AG20443 (cell line): Measurements from ENCODE around the gene FGD1.
"Not testable (repeated sequence)": the region's sequence is repeated elsewhere in the genome, so short reads cannot be mapped to it uniquely, and the experiment has no call there.

Experiments
- DNase-seq: peaks from one replicate; pipeline ENCODE4 v3.0.0; 2012; ENCODE audit warnings: low spot score, mixed read lengths

Gene FGD1

GRCh38 chrX:54495814-54496516 lies at the start of gene FGD1:
FGD1 (minus strand) TSS chrX:54496234; CDS start chrX:54495432, 802 bp downstream.
- peak; percentile 91 for DNase-seq

GRCh38 chrX:54542239-54542638 lies 46.2 kb upstream of the FGD1 start:
- not testable (repeated sequence) for DNase-seq

DNA sequence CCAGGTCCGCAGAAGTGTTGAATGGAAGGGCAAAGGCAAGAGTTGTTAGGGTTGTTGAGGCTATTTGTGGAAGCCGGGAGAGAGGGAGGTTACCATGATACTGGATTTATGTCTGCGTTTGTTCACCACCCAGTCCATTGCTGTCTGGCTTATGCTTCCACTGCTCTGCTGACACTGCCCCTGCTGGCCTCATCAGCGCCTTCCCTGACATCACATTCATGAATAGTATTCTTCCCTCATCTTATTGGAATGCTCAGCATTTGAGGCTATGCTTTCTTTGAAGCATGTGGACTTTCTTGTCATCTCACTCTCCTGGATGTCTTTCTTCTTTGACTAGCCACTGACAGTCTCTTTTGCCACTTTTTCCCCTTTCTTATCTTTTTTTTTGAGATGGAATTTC lies 44.3 kb upstream of the FGD1 start:
- peak; percentile 53 for DNase-seq

- DNase-seq: no peak
Measured at GRCh38 chrX:54534271-54534670, 38.2 kb upstream of the FGD1 start.

DNA sequence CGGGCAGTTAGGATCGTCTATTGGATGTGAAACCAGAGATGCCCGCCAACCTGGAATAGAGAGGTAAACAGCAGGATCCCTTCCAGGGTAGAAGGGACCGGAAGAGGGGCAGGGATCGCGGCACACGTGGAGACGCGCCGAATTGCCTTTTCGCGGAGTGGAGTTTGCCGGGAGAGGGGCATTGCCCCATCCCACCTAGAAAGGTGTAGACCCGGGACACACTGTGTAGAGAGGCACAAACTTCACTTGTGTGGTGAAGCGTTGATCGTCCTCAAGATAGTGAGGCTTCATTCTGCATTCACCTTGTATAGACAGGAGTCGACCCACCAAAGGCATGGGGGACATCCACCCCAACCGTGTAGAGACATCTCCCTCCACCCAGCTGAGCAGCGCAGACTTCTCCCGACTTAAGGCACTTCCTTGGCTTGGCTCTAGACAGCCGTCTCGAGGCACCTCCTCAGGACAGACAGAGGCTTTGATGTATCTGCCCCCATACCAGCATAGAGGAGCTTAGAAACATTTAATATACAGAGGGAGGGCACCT lies 34.4 kb upstream of the FGD1 start:
- no peak for DNase-seq

- DNase-seq: peak; percentile 95
Measured at GRCh38 chrX:54529552-54530356, 33.7 kb upstream of the FGD1 start, which contains the start of gene GNL3L. GNL3L (plus strand) TSS chrX:54530219; CDS start chrX:54532567, 2,348 bp downstream.

- DNase-seq: no peak
Measured at GRCh38 chrX:54529151-54529550, 33.1 kb upstream of the FGD1 start.

GRCh38 chrX:54509400-54509799 lies 13.4 kb upstream of the FGD1 start:
- DNase-seq: no peak

GRCh38 chrX:54496936-54497335 lies 902 bp upstream of the FGD1 start:
- no peak for DNase-seq

- DNase-seq: no peak
Measured at GRCh38 chrX:54496517-54496852, 451 bp upstream of the FGD1 start.

DNA sequence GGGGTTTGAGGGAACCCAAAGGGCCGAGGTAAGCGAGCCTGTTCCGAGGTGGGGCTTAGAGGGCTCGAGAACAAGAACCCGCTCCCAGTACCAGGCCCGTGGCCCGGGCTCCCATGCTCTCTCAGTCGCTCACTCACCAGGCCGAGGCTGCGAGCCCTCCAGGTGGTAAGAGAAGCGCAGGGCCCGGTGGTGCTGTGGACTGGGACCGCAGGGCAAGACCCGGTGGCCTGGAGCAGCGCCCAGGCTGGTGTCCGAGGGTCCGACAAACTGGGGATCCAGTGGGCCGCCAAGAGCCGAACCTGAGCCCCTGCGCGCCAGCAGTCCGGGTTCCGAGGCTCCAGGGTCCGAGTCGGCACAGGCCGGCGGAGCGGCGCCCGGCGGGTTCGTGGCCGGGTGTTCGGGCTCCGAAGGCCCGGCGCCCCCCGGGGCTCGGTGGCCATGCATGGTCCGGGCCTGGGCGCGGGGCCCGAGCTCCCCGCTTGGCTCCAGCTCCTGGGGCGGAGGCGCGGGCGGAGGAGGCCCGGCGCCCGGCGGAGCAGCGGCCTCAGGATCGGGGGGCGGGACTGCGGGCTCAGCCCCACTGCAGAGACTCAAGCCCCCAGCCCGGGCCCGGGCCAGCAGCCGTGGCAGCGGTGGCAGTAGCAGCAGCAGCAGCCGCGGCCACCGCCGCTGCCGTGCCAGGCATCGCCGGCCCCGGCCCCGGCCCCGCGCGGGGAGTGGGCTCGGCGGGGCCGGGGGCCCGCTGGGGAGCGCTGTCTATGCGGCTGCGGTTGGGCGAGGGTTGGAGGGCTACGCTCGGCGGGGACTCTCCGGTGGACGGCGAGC lies 833 bp downstream of the FGD1 start:
- DNase-seq: peak; percentile 32

DNA sequence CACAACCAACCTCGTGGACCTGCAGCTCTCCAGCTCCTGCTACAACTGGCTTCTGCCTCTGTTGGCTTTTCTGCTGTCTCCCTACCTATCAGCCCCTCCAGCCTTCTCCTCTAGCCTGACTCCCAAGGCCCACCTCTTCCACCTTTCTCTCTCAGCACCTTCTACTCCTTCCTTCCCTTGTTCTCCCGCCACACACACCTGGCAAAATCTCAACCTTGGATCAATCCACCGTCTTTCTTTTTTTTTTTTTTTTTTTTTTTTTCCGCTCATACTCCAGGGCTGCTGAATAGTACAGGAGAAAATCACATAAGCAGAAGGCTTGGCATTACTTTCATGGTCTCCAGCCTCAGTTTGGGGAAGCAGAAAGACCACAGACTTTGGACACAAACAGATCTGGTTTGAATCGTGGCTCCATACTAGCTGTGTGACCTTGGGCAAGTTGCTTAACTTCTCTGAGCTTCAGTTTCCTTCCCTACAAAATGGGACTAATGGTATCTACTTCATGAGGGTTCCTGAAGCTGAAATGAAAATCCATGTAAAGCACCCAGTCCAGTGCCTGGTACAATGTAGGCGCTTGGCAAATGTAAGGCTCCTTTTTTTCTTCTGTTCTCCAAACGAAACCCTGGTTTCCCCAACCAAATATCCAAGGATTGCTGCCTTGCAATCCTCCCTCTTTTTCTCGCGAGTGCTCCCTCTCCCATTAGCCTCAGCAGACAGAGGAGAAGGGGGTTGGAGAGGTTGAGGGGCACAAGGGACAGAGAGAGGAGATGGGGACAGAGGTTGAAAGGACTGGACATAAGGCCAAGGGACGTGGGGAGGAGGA lies 1.7 kb downstream of the FGD1 start:
- no peak for DNase-seq

GRCh38 chrX:54492340-54492739 lies 3.7 kb downstream of the FGD1 start:
- peak; percentile 68 for DNase-seq

DNA sequence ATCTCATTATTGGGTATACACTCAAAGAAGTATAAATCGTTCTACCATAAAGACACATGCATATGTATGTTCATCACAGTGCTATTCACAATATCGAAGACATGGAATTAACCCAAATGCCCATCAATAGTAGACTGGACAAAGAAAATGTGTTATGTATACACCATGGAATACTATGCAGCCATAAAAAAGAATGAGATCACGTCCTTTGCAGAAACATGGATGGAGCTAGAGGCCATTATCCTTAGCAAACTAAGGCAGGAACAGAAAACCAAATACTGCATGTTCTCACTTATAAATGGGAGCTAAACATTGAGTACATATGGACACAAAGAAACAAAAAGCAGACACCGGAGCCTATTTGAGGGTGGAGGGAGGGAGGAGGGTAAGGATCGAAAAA lies 6.2 kb downstream of the FGD1 start:
- not testable (repeated sequence) for DNase-seq

DNA sequence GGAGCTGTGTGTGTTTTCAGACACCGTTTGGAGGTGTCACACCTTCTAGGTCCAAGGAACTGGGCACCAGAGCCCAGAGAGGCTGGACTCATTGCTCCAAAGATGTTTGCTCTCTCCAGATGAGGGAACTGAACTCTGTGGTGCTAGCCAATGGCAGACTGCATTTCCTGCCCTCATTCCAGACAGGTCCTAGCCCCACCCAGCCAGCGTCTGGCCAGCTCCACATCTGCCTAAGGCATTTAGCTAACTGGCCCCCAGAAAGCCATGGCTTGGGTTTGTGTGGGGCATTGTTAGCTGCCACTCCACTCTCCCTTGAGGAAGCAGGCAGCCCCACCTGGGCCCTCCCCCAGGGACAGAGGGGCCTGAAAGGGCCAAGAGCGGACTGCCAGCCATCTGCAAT lies 11.4 kb downstream of the FGD1 start:
- DNase-seq: peak; percentile 47

- no peak for DNase-seq
Measured at GRCh38 chrX:54483946-54484345, 12.1 kb downstream of the FGD1 start.

DNA sequence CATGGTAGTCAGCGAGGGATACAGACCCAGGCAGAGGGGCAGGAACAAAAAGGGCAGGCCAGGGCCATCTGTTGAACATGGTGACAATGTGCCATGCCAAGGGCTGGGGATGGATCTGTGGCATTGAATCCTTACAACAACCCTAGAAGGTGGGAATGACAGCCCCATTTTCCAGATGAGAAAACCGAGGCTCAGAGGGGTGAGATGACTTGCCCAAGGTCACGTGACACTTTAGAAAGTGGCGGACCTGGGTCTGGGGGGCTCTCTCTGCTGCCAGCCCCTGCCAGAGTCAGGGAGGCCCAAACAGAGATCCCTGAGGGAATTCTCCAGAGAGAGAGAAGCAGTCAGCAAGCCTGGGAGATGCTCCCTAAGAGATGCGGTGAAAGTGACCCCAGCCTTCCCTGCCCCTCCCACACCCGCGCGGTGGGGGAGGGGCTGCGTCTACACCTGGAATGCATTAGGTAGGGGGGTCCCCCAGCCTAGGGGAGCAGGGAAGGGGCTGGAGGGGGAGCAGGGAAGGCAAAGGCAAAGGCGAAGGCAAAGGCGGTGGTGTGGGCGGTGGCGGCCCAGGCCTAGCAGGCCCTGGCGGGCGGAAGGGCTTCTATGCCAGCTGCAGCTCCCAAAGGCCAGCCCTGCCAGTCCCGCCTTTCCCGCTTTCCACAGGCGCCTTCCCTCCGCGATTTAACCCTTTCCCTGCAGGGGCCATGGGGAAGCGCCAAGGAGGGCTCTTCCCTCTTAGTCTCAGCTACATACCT lies 13.0 kb downstream of the FGD1 start:
- DNase-seq: peak; percentile 33

DNA sequence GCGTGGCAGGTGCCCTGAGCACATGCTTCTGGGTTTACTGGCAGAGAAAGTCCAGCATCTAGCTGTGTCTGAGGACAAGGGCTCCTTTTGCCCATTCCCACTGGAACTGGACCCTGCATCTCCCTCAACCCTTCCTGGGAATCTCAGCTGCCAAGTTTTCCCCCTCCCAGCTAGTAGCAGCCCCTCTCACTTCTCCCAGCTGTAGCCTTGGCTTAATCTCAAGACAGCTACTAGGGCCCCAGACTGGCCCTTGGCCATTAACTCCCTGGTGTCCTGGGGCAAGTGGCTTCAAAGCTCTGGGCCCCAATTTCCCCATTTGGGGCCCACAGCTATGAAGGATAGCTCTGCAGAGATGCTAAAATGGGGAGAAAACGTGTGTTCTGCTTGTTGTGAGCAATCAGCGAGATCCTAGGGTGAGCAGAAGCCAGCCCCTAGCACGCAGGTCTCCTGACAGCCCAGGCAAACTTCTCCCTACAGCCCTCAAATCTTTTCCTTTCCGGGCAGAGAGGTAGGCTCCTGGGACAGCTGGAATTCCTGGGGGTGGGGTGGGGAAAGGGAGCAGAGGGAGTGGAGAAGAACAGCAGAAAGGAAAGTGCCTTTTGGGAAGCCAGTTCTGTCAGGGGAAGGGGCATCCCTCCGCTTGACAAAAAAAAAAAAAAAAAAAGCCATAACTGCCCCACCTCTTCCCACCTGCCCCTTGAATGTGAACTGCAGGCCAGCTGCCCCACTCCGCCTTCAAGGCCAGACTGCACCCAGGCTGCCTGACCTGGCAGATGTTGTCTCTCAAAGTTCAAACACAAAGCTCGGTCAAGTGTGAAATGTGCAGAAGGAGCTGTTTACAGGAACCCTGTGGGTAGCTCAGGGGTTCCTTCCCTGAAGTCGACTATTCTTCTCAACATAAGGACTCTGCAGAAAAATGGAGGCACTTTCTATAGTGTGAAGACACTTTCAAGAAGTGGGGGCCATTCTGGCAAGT lies 16.6 kb downstream of the FGD1 start:
- DNase-seq: no peak
